Mononuclear cell (primary cell): ENCODE data around the gene NMNAT1. TPM values are rescaled to one million over a fixed set of nuclear protein-coding genes. Genes with fewer than 3 reads are reported as not detected.

Source experiments
- H3K27me3 ChIP-seq: 2 replicates; pipeline ENCODE4 v1.6.0; 2011; ENCODE audit warnings: low read length, control low read depth; ENCODE audit not compliant: insufficient read depth
- H3K4me1 ChIP-seq: 2 replicates; pipeline ENCODE4 v1.5.1; 2011; ENCODE audit warnings: mild to moderate bottlenecking, low read length, control low read depth; ENCODE audit not compliant: insufficient read depth
- H3K4me3 ChIP-seq: 2 replicates; pipeline ENCODE4 v1.5.1; 2011; ENCODE audit warnings: mild to moderate bottlenecking, low read length, moderate library complexity
- H3K9me3 ChIP-seq: 2 replicates; pipeline ENCODE4 v1.5.1; 2011; ENCODE audit warnings: low read depth, mild to moderate bottlenecking, control low read depth, low read length
- total RNA-seq: library from RNA; depleted of rRNA; stranded (reverse); fragments of >200 nt; gene quantifications from one replicate; pipeline ENCODE4 v1.2.3, GENCODE V29; 2012

NMNAT1 gene
- total RNA-seq: 1.7 TPM

DNA sequence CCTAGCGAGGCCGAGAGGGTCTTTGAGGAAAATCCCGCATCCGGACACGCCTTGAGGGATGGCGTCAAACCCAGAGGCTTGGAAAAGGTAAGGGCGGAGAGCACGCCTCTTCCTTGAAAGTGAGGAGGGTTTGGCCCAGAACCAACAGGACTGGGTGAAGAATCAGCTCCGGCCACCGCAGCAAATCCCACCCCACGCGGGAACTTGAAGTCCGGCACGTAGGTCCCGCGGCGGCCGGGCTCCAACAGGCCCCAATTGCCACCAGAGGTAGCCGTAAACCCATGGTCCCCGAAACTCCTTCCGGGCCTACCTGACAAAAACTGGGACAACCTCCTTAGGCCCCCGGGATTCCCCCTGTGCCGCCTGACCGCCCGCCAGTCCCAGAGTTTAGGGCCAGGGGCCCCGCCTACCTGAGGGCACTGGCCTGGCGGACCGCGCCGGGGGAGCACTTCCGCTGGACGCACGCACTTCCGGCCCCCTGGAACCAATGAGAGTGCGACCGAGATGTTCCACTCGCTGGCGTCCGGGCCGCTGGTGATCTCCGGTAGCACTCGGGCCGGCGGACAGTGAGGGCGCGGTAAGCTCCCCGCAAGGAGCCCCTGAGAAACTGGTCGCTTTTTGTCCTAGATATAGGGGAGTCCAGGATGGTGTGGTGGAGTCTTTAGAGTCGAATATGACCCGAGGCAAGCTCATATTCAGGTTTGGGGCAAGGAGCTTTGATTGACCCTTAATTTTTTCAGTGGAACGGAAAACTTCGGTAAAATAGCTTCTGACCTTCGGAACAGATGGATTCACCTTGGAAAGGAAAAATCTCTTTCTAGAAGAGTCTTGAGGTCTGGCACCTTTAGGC is at the start of gene NMNAT1, which contains the start of gene LZIC:
NMNAT1 (plus strand) TSS at position 537 of the 850 bp plus-strand sequence. CDS start 28,599 bp downstream, outside the sequence.
LZIC (minus strand) TSS at position 453 of the 850 bp plus-strand sequence. CDS start 6,772 bp downstream, outside the sequence.
- Histone ChIP-seq H3K9me3 (no peaks in the 10 kb centered on the region), H3K4me1 (peaks cover 22% of the 10 kb centered on the region), H3K4me3 (peak within 1 kb of the TSS; percentile 72), H3K27me3 (no peaks in the 10 kb centered on the region)

DNA sequence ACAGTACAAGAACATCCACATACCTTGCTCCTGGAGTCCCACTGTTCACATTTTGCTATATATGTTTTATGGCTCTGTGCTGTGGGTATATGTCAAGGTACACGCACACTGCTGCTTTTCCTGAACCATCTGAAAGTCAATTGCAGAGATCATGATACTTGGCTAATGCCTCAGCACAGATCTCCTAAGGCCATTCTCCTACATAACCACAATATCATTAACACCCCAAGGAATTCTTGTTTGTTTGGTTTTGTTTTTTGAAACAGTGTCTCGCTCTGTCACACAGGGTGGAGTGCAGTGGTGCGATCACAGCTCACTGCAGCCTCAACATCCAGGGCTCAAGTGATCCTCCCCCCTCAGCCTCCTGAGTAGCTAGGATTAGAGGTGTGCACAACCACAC is 49.2 kb upstream of the NMNAT1 start:
- H3K9me3 ChIP-seq: no peaks in the 10 kb centered on the region
- H3K27me3 ChIP-seq: no peaks in the 10 kb centered on the region
- H3K4me3 ChIP-seq: no peak overlapping the region
- peaks cover 47% of the 10 kb centered on the region for H3K4me1 ChIP-seq

DNA sequence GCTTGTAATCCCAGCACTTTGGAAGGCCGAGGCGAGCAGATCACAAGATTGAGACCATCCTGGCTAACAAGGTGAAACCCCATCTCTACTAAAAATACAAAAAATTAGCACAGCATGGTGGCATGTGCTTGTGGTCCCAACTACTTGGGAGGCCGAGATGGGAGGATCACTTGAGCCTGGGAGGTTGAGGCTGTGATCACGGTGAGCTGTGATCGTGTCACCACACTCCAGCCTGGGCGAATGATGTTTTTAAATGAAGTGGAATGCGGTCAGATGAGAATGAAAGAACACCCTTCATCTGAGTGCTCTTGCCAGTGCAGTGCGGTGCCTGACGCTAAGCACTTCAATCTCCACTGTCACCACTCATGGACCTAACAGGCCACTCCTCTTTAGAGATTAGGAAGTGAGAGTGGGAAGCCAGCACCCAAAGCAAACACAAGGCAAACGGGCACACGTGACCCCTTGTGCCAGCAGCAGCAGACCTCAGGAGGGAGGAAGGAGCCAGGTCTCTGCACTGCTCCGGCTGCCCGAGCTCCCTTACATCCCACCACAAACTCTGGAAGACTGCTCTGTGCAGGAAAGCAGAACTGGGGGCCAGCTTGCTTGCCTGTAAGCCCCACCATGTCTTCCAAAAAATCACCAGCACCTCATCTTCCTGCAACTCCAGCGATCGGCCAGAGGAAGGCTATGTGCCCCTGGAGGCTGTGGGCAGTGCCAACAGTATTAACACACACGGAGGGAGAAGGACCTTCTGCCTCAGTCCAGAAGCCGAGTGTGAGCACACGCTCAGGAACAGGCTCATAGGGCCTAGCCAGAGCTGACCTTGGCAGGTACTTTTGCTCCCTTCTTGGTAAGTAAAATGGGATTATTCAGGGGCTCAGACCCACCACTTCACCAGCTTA is 42.9 kb upstream of the NMNAT1 start:
- H3K27me3 ChIP-seq: no peaks in the 10 kb centered on the region
- H3K4me3 ChIP-seq: peak overlapping the region; percentile 29
- H3K9me3 ChIP-seq: no peaks in the 10 kb centered on the region
- peaks cover 36% of the 10 kb centered on the region for H3K4me1 ChIP-seq

DNA sequence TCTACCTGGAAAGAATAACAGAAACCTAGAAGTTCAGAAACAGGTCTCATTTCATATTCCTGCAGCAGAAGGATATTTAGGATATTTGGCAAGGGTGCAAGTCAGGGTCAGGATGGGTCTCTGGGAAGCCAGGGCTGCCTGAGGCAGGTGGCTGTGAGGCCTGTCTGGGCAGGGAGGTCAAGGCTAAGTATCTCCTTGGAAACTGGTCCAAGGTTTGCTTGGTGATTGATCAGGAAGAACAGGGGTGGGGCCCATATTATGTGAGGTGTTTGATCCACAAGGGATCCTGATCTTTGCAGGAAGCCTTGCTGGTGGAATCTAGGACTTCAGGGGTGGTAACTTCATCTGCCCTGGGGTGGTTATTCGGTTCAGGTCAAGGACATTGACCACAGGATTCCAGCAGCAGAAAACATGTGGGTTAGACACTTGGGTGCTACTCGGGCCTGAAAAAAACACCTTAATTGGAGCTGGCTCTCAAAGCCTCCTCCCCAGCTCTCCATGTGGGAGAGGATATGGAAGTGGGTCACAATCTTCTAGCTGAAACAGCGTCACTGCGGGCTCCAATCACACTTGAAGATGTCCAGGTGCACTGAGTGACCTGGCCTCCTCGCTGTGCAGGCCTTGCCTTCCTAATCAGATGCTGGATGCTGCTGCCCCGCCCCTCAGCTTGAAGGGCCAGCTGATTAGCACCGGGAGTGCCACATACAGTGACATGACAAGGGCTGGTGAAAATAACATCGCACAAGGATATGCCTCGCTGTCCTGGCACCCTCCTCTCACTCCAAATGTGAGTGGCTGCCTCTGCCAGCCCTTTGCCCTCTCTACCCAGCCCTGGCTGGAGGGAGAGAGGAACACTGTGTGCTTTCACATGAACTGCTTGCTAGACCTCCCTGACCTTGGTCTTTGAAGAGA is 41.9 kb upstream of the NMNAT1 start:
- Histone ChIP-seq H3K9me3 (no peaks in the 10 kb centered on the region), H3K4me1 (peaks cover 36% of the 10 kb centered on the region), H3K27me3 (no peaks in the 10 kb centered on the region), H3K4me3 (no peak overlapping the region)

DNA sequence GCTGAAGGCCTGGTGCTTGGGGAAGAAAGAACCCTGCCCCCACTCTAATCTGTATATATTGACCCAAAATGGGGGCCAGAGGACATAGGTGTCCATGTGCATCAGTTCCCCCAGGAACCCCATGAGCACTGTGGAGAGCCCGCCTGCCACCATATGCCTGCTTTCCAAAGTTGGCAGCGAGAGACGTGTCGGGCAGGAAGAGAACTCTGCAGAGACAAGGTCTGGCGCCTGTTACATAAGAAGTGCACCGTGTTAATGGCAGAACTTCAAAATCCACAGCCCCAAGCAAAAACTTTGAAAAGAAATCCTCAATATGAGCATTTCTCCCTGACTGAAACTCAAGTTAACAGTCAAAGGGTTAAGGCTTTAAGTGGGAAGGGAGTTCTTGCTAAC is 41.2 kb upstream of the NMNAT1 start:
- H3K27me3 ChIP-seq: no peaks in the 10 kb centered on the region
- no peaks in the 10 kb centered on the region for H3K9me3 ChIP-seq
- H3K4me3 ChIP-seq: no peak overlapping the region
- H3K4me1 ChIP-seq: peaks cover 36% of the 10 kb centered on the region

DNA sequence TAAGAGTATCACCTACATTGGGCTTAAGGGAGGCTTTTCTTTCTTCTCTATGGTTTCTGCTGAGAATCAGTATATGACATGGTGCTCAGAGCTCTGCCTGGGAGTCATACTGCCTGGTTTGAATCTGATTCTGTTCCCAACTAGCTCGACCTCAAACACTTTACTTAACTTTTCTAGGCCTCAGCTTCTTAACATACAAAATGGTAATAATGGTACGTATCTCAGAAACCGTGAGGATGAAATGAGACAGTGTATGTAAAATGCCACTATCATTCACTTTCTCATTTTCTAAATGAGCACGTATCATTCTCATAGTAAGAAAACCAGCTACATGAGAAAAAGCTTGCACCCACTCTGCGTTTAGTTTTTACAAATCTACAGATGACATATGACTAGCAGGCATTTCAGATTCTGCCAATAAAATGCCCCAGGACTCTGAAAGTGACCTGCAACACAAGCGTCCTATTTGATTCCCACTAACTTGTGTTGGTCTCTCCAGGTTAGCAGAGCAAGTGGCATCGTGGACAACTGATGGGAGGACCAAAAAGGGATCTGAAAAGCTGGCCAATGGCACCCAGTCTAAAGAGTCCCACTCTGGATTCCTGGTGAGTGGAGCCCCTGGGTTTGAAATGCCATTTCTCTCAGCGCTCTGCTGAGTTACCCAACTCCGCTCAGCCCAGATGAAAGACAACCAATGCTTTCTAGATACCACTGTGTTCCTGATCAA is 39.3 kb upstream of the NMNAT1 start:
- Histone ChIP-seq H3K4me1 (peaks cover 44% of the 10 kb centered on the region), H3K27me3 (no peaks in the 10 kb centered on the region), H3K9me3 (no peaks in the 10 kb centered on the region), H3K4me3 (no peak overlapping the region)

DNA sequence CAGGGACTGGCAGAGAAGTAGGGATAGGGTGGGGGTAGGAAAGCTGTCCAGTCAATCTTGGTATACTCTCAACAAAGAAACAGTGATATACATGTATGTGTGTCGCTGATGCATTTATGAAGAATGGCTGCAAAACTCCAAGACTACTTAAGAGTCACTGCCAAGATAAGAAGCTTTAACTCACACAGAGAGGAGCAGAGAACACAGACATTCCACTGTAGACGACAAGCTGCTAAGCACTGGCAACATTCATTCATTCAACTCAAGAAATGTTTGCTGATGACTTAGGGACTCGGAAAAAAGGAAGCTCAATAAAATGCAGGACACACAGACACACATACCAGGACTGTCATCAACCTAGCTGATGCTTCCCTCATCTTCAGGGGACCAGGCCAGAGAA is 38.7 kb upstream of the NMNAT1 start:
- Histone ChIP-seq H3K27me3 (no peaks in the 10 kb centered on the region), H3K4me3 (no peak overlapping the region), H3K9me3 (no peaks in the 10 kb centered on the region), H3K4me1 (peaks cover 44% of the 10 kb centered on the region)

DNA sequence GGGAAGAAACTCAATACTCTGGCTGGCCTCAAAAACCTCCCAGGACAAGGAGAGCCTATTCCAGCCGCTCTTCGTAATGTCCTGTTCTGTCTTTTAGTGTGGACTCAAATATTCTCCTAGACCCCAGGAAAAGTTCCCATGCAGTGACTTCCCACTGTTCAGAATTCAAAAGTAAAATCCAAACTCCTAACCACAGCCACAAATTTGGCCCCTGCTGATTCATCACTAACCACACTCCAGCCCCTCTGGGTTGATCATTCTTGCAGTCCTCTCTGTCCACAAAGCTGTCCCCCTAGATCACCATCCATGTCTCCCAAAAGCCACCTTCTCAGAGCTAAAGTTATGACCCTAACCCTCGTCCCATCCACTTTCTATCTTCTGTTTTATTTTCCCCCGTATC is 38.3 kb upstream of the NMNAT1 start:
- no peaks in the 10 kb centered on the region for H3K9me3 ChIP-seq
- no peak overlapping the region for H3K4me3 ChIP-seq
- H3K4me1 ChIP-seq: peaks cover 41% of the 10 kb centered on the region
- H3K27me3 ChIP-seq: no peaks in the 10 kb centered on the region

DNA sequence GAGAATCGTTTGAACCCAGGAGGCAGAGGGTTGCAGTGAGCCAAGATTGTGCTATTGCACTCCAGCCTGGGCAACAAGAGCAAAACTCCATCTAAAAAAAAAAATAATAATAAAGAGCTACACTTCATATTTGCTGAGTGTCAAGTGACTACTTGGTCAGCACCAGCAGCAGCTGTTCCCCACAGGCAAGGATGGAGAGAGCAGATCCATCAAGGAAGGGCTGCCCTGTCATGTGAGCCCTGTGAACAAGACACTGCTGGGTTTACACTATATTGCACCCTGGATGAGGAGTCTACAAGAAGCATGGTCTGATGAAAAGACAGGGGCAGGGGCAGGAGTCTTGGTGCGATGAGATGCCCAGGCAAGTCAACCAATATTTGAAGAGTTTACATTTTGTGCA is 36.8 kb upstream of the NMNAT1 start:
- Histone ChIP-seq H3K9me3 (no peaks in the 10 kb centered on the region), H3K4me1 (peaks cover 34% of the 10 kb centered on the region)

DNA sequence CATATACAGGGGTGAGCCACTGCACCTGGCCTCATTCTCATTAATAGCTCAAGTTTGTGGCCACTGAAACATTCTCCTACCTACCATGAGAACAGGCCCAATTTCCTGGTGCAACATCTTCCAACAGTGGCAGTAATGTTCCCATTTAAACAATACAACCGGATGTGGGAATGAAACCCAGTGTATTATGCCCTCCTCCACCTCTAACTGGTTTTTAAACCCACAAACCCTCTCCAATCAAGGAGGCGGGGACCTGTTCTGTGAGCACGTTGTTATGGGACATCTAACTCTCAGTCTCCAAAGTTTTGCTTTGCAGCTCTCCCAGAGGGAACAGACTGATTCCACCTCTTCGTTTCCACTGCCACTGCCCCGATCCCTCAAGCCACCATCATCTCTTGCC is 35.8 kb upstream of the NMNAT1 start:
- Histone ChIP-seq H3K4me1 (peaks cover 37% of the 10 kb centered on the region), H3K4me3 (no peak overlapping the region), H3K27me3 (no peaks in the 10 kb centered on the region), H3K9me3 (no peaks in the 10 kb centered on the region)

More for the DNA sequence above, 36.8 kb upstream of the NMNAT1 start:
- Histone ChIP-seq H3K4me3 (no peak overlapping the region), H3K27me3 (no peaks in the 10 kb centered on the region)

DNA sequence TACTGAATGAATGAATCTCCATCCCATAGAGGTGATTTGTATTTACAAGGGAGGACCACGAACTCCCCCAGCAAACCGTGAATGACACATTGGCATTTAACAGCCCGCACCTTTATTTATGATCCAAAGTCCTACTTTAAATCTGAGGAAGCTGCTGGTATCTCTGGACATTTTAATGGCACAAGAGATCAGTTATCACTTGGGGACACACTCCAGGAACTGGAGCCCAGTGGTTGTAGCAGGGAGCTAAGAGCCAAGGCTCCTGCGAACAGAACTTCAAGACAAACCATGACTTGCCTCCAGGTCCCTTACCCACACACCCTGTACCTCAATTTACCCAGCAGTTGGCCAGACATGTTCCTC is 34.4 kb upstream of the NMNAT1 start:
- Histone ChIP-seq H3K27me3 (no peaks in the 10 kb centered on the region), H3K4me3 (peak overlapping the region; percentile 55), H3K4me1 (peaks cover 38% of the 10 kb centered on the region), H3K9me3 (no peaks in the 10 kb centered on the region)

DNA sequence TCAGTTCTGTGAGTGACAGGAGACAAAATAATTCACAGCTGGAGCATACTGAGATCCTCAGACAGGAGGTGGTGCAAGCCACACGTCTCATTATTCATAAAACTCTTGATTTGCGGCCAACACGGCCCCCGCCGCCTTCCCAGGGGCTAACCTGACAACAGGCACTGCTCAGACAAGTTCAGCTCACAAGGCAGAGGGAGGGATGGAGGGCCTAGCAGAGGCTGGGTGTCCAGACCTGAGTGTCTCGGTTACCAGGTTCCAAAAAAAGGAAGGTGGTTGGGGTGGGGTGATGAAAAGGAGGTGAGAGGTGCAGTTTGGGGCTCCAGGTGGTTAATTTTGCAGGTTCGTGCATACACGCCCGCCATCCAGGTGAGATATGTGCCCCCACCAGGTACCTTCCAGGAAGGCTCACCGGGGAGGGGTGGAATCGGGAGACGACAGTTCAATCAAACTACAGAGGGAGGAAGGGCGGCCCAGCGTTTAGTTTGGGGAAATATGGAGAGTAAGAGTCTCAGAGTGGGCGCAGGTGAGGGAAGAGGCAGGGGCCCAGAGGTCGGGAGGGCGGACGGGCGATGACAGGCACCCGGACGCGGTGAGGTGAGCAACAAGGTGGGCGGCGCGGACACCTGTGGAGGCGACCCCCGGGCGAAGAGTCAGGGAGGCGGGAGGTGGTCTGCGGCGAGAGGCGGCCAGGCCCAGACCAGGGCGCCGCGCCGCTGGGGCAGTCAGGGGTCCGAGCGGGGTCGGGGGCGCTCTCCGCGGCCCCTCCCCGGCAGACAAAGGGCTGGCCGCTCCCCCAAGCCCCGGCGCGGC is 33.8 kb upstream of the NMNAT1 start:
- H3K4me3 ChIP-seq: peak overlapping the region; percentile 55
- no peaks in the 10 kb centered on the region for H3K27me3 ChIP-seq
- H3K4me1 ChIP-seq: peaks cover 36% of the 10 kb centered on the region
- no peaks in the 10 kb centered on the region for H3K9me3 ChIP-seq

DNA sequence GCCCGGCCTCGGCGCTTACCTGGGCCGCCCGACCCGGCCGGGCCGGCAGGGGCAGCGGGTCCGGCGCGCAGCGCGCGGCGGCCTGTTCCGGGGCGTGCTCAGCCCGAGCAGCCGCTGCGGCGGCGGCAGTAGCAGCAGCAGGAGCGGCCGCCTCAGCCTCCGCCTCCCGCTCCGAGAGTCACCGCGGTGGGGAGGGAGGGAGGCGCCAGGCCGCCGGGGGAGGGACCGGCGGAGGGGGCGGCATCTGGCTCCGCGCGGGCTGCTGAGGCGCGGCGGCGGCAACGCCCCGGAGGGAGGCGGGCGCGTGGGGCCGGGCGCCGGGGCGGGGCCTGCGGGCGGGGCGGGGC is 33.2 kb upstream of the NMNAT1 start, which contains the start of gene CTNNBIP1:
CTNNBIP1 (minus strand) TSS at position 194 of the 347 bp plus-strand sequence. CDS start 38,205 bp downstream, outside the sequence.
- Histone ChIP-seq H3K9me3 (no peaks in the 10 kb centered on the region), H3K4me3 (peak within 1 kb of the TSS; percentile 82), H3K27me3 (no peaks in the 10 kb centered on the region), H3K4me1 (peaks cover 31% of the 10 kb centered on the region)
